Fibroblast of lung (primary cell): ENCODE results near the gene RUNX2.

Source experiments
- EZH2 ChIP-seq: IDR thresholded peaks from 2 replicates; pipeline ENCODE4 v1.5.1; 2012; ENCODE audit warnings: low read length, control low read depth, mild to moderate bottlenecking; ENCODE audit errors: missing control alignments
- TF ChIP-seq, protein P1 (sequence below), 2 donors: IDR thresholded peaks in 1 of 2; conservative IDR thresholded peaks in 1 of 2; 1 replicate in 1 of 2; 2 replicates in 1 of 2; pipeline ENCODE4 v1.5.1; 2011 to 2012; ENCODE audit warnings: low read length in 2 of 2, control low read depth in 1 of 2, inconsistent platforms in 1 of 2, low read depth in 1 of 2, mild to moderate bottlenecking in 1 of 2

DNA sequence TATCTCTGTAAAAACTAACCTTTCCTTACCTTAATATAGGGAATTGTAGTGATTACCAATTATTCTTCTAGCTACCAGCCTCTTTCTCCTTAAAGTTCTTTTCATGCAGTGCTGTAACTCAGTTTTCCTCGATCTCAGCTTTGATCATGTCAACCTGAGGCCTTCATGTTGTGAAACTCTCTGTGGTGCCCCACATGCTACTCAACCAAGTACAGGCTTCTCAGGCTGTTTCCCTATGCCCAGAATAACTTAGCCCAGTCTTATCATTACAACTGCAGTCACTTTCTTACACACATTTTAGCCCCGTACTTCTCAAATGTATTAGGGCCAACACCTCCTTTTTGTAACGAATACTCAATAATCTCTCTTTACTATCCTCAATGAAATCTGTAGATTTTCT is 139.7 kb downstream of the RUNX2 start:
- TF ChIP-seq, protein P1, sequence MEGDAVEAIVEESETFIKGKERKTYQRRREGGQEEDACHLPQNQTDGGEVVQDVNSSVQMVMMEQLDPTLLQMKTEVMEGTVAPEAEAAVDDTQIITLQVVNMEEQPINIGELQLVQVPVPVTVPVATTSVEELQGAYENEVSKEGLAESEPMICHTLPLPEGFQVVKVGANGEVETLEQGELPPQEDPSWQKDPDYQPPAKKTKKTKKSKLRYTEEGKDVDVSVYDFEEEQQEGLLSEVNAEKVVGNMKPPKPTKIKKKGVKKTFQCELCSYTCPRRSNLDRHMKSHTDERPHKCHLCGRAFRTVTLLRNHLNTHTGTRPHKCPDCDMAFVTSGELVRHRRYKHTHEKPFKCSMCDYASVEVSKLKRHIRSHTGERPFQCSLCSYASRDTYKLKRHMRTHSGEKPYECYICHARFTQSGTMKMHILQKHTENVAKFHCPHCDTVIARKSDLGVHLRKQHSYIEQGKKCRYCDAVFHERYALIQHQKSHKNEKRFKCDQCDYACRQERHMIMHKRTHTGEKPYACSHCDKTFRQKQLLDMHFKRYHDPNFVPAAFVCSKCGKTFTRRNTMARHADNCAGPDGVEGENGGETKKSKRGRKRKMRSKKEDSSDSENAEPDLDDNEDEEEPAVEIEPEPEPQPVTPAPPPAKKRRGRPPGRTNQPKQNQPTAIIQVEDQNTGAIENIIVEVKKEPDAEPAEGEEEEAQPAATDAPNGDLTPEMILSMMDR (conservative IDR thresholded peaks at IDR 0.05 in 1 of 2, IDR thresholded peaks at IDR 0.05 in 1 of 2; ENCODE audit: low read depth in 1 of 2, low read length in 2 of 2) = no peak
- no peak for TF ChIP-seq EZH2
